Suprapubic skin (tissue), 4 donors: ENCODE measurements around the gene RNF214. TPM values are rescaled to one million over a fixed set of nuclear protein-coding genes. Genes with fewer than 3 reads are reported as not detected.

ENCODE experiments used
- DNase-seq, 2 donors: peaks; one replicate each; pipeline ENCODE4 v3.0.0-alpha.2; 2019; ENCODE audit warnings: low spot score in 2 of 2
- H3K27ac ChIP-seq: fragments of 200-600 bp; sonication (generic); one replicate; pipeline ENCODE4 v1.5.1; 2019
- H3K27me3 ChIP-seq: fragments of 200-600 bp; sonication (generic); one replicate; pipeline ENCODE4 v1.5.1; 2019
- H3K36me3 ChIP-seq: fragments of 200-600 bp; sonication (generic); one replicate; pipeline ENCODE4 v1.5.1; 2019
- H3K4me1 ChIP-seq: fragments of 200-600 bp; sonication (generic); one replicate; pipeline ENCODE4 v1.5.1; 2019
- H3K4me3 ChIP-seq: fragments of 200-600 bp; sonication (generic); one replicate; pipeline ENCODE4 v1.5.1; 2019; ENCODE audit warnings: mild to moderate bottlenecking
- H3K9me3 ChIP-seq: fragments of 200-600 bp; sonication (generic); one replicate; pipeline ENCODE4 v1.5.1; 2019
- EP300 ChIP-seq: sonication (generic); formaldehyde crosslinking; IDR thresholded peaks from one replicate; pipeline ENCODE4 v1.6.1; 2017; ENCODE audit warnings: antibody characterized with exemption
- POLR2A ChIP-seq, 2 donors: fragments of 450-650 bp; IDR thresholded peaks; one replicate each; pipeline ENCODE4 v1.6.1; 2017; ENCODE audit warnings: antibody characterized with exemption in 2 of 2, mild to moderate bottlenecking in 2 of 2, moderate library complexity in 2 of 2
- POLR2AphosphoS5 ChIP-seq, 3 donors: sonication (generic); formaldehyde crosslinking; IDR thresholded peaks; one replicate each; pipeline ENCODE4 v1.6.1; 2017; ENCODE audit warnings: antibody characterized with exemption in 3 of 3
- WGBS: methylation state at CpG from one replicate; pipeline ENCODE4 v1.1.5; 2018; 5-methylcytosine and 5-hydroxymethylcytosine counted together
- total RNA-seq, 4 donors: library from RNA; depleted of rRNA; stranded (reverse); fragments of >200 nt; gene quantifications; one replicate each; pipeline ENCODE4 v1.1.0, GENCODE V29; 2016
- TF ChIP-seq, protein P1 (sequence below), 2 donors: fragments of 200-600 bp in 1 of 2; fragments of 450-650 bp in 1 of 2; sonication (generic) in 1 of 2; IDR thresholded peaks; one replicate each; pipeline ENCODE4 v1.5.1; 2016 to 2019; ENCODE audit warnings: antibody characterized with exemption in 2 of 2, mild to moderate bottlenecking in 1 of 2, moderate library complexity in 1 of 2

RNF214 gene
- total RNA-seq, 4 donors from 2014 or later: 6.7 to 22.9 (median 12.2) TPM

DNA sequence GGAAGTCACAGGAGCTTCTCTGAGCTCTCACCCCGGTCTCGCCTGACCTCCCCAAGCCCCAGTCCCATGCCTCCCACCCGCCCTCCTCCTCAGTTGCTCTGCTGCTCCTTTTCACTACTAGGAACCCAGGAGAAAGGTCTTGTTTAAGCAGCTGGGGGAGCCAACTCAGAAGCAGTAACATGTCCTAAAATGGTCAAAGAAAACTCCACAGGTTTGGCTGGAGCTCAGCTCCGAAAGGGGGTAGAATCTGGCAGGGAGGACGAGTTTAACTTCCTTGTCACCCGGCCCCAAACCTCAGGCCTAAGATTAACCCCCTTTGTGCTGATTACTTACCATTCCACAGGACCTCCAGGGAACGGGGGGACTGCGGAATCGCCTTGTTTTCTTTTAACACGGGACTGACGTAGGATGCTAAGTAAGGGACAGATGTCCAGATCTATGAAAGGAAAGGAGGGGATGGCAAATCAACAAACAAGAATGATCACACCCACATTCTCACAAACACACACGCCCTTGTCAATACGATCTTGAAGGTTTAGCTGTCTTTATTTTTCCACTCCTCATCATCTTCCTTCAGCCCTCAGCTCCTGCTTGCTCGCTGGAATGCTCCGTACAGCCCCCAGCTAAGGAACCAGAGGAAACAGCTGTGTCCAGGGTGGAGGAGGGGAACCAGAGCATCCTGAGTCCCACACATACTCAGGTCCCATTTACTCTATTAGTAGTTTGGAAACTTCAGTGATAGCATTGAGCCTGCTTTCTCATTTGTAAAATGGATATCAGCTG, 14.1 kb upstream of the RNF214 start:
- H3K4me1 ChIP-seq: peaks cover 36% of the 10 kb centered on the region
- peaks cover 89% of the 10 kb centered on the region for H3K36me3 ChIP-seq
- no peaks in the 10 kb centered on the region for H3K9me3 ChIP-seq
- H3K4me3 ChIP-seq: no peak overlapping the region
- peak in 1 of 2 donors; percentile 50 for DNase-seq
- whole genome bisulfite sequencing: 76% methylated on average over 15 of the region's 15 CpGs
- peak overlapping the region; percentile 84 for H3K27ac ChIP-seq
- H3K27me3 ChIP-seq: no peaks in the 10 kb centered on the region
- TF ChIP-seq, protein P1, sequence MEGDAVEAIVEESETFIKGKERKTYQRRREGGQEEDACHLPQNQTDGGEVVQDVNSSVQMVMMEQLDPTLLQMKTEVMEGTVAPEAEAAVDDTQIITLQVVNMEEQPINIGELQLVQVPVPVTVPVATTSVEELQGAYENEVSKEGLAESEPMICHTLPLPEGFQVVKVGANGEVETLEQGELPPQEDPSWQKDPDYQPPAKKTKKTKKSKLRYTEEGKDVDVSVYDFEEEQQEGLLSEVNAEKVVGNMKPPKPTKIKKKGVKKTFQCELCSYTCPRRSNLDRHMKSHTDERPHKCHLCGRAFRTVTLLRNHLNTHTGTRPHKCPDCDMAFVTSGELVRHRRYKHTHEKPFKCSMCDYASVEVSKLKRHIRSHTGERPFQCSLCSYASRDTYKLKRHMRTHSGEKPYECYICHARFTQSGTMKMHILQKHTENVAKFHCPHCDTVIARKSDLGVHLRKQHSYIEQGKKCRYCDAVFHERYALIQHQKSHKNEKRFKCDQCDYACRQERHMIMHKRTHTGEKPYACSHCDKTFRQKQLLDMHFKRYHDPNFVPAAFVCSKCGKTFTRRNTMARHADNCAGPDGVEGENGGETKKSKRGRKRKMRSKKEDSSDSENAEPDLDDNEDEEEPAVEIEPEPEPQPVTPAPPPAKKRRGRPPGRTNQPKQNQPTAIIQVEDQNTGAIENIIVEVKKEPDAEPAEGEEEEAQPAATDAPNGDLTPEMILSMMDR (IDR thresholded peaks at IDR 0.05): no peak
- TF ChIP-seq POLR2AphosphoS5 (IDR thresholded peaks at IDR 0.05) (no peak), EP300 (no peak), POLR2A (IDR thresholded peaks at IDR 0.05) (no peak)

DNA sequence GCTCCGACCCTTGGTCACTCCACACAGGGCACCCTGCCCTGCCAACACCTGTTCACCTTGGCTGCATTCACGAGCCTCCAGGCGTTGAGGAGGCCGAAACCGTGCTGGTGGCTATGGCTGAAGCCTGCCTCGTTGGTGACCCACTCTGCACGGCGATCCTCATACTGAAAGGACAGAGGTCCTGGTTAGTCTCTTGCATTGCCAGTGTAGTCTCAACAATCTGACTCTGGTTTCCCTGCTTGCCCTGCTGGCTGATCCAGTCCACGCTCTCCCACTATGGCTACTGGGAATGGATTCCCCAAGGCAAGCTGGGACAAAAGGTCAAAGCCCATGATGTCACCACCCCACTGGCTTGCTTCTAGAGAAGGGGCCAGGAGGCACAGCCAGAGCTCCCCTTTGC, 13.5 kb upstream of the RNF214 start:
- TF ChIP-seq POLR2A (IDR thresholded peaks at IDR 0.05) (no peak), POLR2AphosphoS5 (IDR thresholded peaks at IDR 0.05) (no peak), EP300 (no peak)
- TF ChIP-seq, protein P1 (IDR thresholded peaks at IDR 0.05): no peak
- Histone ChIP-seq H3K27me3 (no peaks in the 10 kb centered on the region), H3K9me3 (no peaks in the 10 kb centered on the region), H3K4me1 (peaks cover 36% of the 10 kb centered on the region), H3K27ac (peak overlapping the region; percentile 84), H3K36me3 (peaks cover 90% of the 10 kb centered on the region), H3K4me3 (no peak overlapping the region)
- peak in 1 of 2 donors; percentile 47 for DNase-seq
- 84% methylated on average over 8 of the region's 9 CpGs for WGBS

DNA sequence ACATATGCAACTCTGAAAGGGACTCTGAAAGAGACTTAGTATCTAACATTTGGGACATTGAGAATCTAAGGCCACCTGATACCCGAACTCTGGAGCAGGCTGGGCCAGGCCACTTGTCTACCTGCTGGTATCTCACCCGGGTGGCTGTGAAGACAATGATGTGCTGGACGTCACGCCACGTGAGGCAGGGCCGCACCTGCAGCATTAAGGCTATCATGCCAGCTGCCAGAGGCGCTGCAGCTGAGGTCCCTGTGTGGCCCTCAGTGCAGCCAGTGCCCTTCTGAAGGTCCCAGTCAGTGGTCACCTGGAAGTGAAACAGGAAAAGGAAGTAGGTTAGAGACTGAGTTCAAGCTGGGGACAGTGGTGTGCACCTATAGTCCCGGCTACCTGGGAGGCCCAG, 13.0 kb upstream of the RNF214 start:
- peak overlapping the region; percentile 84 for H3K27ac ChIP-seq
- TF ChIP-seq EP300 (no peak), POLR2AphosphoS5 (IDR thresholded peaks at IDR 0.05) (no peak), POLR2A (IDR thresholded peaks at IDR 0.05) (no peak)
- TF ChIP-seq, protein P1 (IDR thresholded peaks at IDR 0.05): no peak
- H3K4me3 ChIP-seq: no peak overlapping the region
- H3K4me1 ChIP-seq: peaks cover 37% of the 10 kb centered on the region
- peak in 1 of 2 donors; percentile 46 for DNase-seq
- no peaks in the 10 kb centered on the region for H3K9me3 ChIP-seq
- 98% methylated on average over 3 of the region's 8 CpGs for WGBS
- peaks cover 87% of the 10 kb centered on the region for H3K36me3 ChIP-seq
- no peaks in the 10 kb centered on the region for H3K27me3 ChIP-seq

DNA sequence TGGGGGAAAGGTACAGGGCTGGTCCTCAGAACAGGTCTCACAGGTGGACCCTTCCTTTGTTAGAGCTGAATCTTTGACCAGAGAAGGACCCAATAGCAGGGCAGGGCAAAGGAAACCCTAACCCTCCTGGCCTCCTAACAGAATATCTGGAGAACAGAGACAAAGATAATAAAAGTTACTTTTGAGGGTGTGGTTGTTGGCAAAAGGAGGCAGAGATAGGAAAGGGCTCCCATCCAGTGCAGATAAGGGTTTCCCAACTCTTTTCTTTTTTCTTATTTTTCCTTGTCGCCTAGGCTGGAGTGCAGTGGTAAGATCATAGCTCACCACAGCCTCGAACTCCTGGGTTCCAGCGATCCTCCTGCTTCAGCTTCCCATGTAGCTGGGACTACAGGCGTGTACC, 12.5 kb upstream of the RNF214 start:
- H3K36me3 ChIP-seq: peaks cover 85% of the 10 kb centered on the region
- H3K27me3 ChIP-seq: no peaks in the 10 kb centered on the region
- 90% methylated on average over 4 of the region's 4 CpGs for WGBS
- H3K9me3 ChIP-seq: no peaks in the 10 kb centered on the region
- peak overlapping the region; percentile 84 for H3K27ac ChIP-seq
- no peak overlapping the region for H3K4me3 ChIP-seq
- TF ChIP-seq, protein P1 (IDR thresholded peaks at IDR 0.05): no peak
- peak in 1 of 2 donors; percentile 2 for DNase-seq
- H3K4me1 ChIP-seq: peaks cover 40% of the 10 kb centered on the region

DNA sequence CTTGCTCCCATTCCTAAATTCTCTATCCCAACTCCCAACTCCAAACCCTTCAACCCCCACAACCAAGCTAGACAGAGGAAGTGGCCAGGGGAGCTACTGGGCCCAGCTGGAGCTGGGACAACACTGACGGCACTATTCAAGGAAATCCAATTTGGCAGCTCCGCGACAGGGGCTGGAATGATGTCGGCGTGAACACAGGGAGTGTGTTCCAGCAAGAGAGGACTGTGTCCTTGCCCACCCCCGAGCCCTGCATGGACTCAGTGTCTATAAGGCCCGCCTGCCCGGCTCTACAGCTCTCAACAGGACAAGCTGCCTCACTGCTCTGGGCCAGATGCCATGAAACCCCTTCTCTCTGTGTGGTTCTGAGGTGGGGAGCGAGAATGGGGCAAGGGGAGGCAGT, 11.9 kb upstream of the RNF214 start:
- DNase-seq: peak in 1 of 2 donors; percentile 74
- Histone ChIP-seq H3K36me3 (peaks cover 84% of the 10 kb centered on the region), H3K27me3 (no peaks in the 10 kb centered on the region), H3K9me3 (no peaks in the 10 kb centered on the region), H3K4me3 (no peak overlapping the region), H3K27ac (peak overlapping the region; percentile 84), H3K4me1 (peaks cover 40% of the 10 kb centered on the region)
- no peak for TF ChIP-seq POLR2A (IDR thresholded peaks at IDR 0.05)
- TF ChIP-seq EP300: no peak
- TF ChIP-seq, protein P1 (IDR thresholded peaks at IDR 0.05): no peak
- no peak for TF ChIP-seq POLR2AphosphoS5 (IDR thresholded peaks at IDR 0.05)
- 73% methylated on average over 4 of the region's 9 CpGs for WGBS
